ENCODE results near the gene MACROD2. TPM values are rescaled to one million over a fixed set of nuclear protein-coding genes. Genes with fewer than 3 reads are reported as not detected.
A peak's percentile ranks its signal among the peaks of the same experiment; 100 is the strongest.

Gene MACROD2
- total RNA-seq, 1 experiment from 2014 or later, result 3.7 TPM

DNA sequence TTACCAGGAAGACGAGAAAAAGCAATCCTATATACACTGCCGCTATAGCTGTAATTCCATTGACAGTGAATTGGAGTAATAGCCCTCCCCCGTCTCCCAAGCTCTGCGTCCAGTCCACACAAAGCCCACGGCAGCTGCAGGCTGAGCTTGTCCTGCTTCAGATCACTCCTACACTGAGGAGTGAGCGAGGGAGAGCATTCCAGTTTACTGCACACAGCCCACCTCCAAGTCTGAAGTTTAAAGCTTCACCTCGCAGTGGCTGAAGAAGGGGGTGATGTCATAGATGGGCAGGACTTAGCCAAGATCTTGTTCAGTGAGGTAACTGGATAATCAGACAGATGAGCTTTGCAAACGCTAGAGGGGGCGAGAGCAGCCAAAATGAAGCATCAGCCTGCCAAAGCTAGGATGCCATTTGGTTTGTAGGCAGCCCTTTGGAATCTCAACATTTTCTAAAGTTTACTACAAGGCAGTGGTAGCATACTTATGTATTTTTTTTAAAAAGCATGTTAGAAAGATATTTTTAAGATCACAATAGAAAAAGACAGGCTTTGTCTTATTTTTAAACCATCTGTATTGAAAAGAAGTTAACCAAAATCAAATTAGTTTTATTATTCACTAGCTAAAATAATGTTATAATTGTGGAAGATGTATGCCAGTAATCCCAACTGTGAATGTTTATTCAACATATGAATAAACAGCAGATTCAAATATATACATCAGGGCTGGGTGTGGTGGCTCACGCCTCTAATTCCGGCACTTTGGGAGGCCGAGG, 342.3 kb downstream of the MACROD2 start, which contains the start of gene FLRT3:
FLRT3 (minus strand) TSS at position 213 of the 772 bp plus-strand sequence. CDS start 10,106 bp downstream, outside the sequence.
- ChIA-PET RAD21 (ENCODE audit: low non-redundant PET in 1 of 2, low total read pairs in 2 of 2, uncharacterized antibody in 2 of 2, unreplicated experiment in 2 of 2) (no interaction called here), POLR2A (no interaction called here), CTCF (no interaction called here)
- ATAC-seq (peak; percentile 99), DNase-seq (ENCODE audit: low read depth, low spot score) (peak; percentile 83)
- TF ChIP-seq EGR1 (IDR thresholded peaks at IDR 0.05; ENCODE audit: low read depth), result no peak
- TF ChIP-seq RAD21 (IDR thresholded peaks at IDR 0.05; ENCODE audit: low read depth), result peak; percentile 80
- no peak for TF ChIP-seq FOSL1 (IDR thresholded peaks at IDR 0.05; ENCODE audit: low read depth)
- TF ChIP-seq SP1 (IDR thresholded peaks at IDR 0.05; ENCODE audit: low read depth), result no peak
- TF ChIP-seq, protein P1, sequence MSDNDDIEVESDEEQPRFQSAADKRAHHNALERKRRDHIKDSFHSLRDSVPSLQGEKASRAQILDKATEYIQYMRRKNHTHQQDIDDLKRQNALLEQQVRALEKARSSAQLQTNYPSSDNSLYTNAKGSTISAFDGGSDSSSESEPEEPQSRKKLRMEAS (IDR thresholded peaks at IDR 0.05), result no peak
- TF ChIP-seq, protein P2, sequence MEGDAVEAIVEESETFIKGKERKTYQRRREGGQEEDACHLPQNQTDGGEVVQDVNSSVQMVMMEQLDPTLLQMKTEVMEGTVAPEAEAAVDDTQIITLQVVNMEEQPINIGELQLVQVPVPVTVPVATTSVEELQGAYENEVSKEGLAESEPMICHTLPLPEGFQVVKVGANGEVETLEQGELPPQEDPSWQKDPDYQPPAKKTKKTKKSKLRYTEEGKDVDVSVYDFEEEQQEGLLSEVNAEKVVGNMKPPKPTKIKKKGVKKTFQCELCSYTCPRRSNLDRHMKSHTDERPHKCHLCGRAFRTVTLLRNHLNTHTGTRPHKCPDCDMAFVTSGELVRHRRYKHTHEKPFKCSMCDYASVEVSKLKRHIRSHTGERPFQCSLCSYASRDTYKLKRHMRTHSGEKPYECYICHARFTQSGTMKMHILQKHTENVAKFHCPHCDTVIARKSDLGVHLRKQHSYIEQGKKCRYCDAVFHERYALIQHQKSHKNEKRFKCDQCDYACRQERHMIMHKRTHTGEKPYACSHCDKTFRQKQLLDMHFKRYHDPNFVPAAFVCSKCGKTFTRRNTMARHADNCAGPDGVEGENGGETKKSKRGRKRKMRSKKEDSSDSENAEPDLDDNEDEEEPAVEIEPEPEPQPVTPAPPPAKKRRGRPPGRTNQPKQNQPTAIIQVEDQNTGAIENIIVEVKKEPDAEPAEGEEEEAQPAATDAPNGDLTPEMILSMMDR (IDR thresholded peaks at IDR 0.05 in 2 of 3, conservative IDR thresholded peaks at IDR 0.05 in 1 of 3; ENCODE audit: borderline replicate concordance in 1 of 3, insufficient read depth in 1 of 3, low read depth in 2 of 3, low read length in 2 of 3), result peak; percentile 36 to 70 (median 70); a peak in 5 of 6 replicates
- no peak for TF ChIP-seq CEBPB (IDR thresholded peaks at IDR 0.05; ENCODE audit: low read depth)
- TF ChIP-seq, protein P3, sequence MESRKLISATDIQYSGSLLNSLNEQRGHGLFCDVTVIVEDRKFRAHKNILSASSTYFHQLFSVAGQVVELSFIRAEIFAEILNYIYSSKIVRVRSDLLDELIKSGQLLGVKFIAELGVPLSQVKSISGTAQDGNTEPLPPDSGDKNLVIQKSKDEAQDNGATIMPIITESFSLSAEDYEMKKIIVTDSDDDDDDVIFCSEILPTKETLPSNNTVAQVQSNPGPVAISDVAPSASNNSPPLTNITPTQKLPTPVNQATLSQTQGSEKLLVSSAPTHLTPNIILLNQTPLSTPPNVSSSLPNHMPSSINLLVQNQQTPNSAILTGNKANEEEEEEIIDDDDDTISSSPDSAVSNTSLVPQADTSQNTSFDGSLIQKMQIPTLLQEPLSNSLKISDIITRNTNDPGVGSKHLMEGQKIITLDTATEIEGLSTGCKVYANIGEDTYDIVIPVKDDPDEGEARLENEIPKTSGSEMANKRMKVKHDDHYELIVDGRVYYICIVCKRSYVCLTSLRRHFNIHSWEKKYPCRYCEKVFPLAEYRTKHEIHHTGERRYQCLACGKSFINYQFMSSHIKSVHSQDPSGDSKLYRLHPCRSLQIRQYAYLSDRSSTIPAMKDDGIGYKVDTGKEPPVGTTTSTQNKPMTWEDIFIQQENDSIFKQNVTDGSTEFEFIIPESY (IDR thresholded peaks at IDR 0.05; ENCODE audit: extremely low read depth, insufficient replicate concordance, low read length), result no peak
- TF ChIP-seq ZFX (IDR thresholded peaks at IDR 0.05), result no peak
- TF ChIP-seq CBX3 (IDR thresholded peaks at IDR 0.05; ENCODE audit: low read depth), result 0 out of 2 replicates have a peak, but pooled peaks have one; percentile 21
- TF ChIP-seq ATF3 (IDR thresholded peaks at IDR 0.05), result no peak
- 0 out of 2 replicates have a peak, but pooled peaks have one; percentile 32 for TF ChIP-seq POLR2AphosphoS5 (IDR thresholded peaks at IDR 0.05; ENCODE audit: low read depth, low read length)
- TF ChIP-seq JUND (IDR thresholded peaks at IDR 0.05), result no peak
- TF ChIP-seq, protein P4, sequence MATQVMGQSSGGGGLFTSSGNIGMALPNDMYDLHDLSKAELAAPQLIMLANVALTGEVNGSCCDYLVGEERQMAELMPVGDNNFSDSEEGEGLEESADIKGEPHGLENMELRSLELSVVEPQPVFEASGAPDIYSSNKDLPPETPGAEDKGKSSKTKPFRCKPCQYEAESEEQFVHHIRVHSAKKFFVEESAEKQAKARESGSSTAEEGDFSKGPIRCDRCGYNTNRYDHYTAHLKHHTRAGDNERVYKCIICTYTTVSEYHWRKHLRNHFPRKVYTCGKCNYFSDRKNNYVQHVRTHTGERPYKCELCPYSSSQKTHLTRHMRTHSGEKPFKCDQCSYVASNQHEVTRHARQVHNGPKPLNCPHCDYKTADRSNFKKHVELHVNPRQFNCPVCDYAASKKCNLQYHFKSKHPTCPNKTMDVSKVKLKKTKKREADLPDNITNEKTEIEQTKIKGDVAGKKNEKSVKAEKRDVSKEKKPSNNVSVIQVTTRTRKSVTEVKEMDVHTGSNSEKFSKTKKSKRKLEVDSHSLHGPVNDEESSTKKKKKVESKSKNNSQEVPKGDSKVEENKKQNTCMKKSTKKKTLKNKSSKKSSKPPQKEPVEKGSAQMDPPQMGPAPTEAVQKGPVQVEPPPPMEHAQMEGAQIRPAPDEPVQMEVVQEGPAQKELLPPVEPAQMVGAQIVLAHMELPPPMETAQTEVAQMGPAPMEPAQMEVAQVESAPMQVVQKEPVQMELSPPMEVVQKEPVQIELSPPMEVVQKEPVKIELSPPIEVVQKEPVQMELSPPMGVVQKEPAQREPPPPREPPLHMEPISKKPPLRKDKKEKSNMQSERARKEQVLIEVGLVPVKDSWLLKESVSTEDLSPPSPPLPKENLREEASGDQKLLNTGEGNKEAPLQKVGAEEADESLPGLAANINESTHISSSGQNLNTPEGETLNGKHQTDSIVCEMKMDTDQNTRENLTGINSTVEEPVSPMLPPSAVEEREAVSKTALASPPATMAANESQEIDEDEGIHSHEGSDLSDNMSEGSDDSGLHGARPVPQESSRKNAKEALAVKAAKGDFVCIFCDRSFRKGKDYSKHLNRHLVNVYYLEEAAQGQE (IDR thresholded peaks at IDR 0.05; ENCODE audit: low read depth), result no peak
- H3K9ac ChIP-seq (ENCODE audit: low read length), result peak within 1 kb of the TSS; percentile 5; the same call in 1 of the 2 replicates
- H3K27ac ChIP-seq (ENCODE audit: low read depth, low read length), result no peak within 1 kb of the TSS
- H4K20me1 ChIP-seq (ENCODE audit: insufficient read depth), result no peaks in the 10 kb centered on the region
- H3K36me3 ChIP-seq (ENCODE audit: control insufficient read depth in 1 of 2, insufficient read depth in 2 of 2, low read length in 2 of 2), result no peaks in the 10 kb centered on the region
- H3K79me2 ChIP-seq (ENCODE audit: insufficient read depth, low read length), result no peaks in the 10 kb centered on the region
- H3K9me2 ChIP-seq (ENCODE audit: insufficient read depth), result no peaks in the 10 kb centered on the region
- BruUV-seq (replicated peaks), result no TSS peak
- H2AFZ ChIP-seq (ENCODE audit: low read depth, low read length, poor library complexity, severe bottlenecking), result peak within 1 kb of the TSS; percentile 67
- intact Hi-C loops (cut with micrococcal nuclease), result loop anchor here (1.0 to 10.0 kb wide), 3 partner anchors 377 to 900 kb away; no protein-coding TSS in a partner anchor
- H3K4me1 ChIP-seq (ENCODE audit: control insufficient read depth in 1 of 2, insufficient read depth in 2 of 2, low read length in 2 of 2), result peaks cover 0 to 5% of the 10 kb centered on the region in 2 experiments; a peak in 1 of 4 replicates
- H3K27me3 ChIP-seq (ENCODE audit: insufficient read depth, low read length), result no peaks in the 10 kb centered on the region
- H3K4me3 ChIP-seq (replicated peaks in 1 of 2; ENCODE audit: low read depth in 1 of 2, low read length in 2 of 2), result peak within 1 kb of the TSS; percentile 43 to 55
- H3K9me3 ChIP-seq (ENCODE audit: control insufficient read depth in 1 of 2, insufficient read depth in 1 of 2, low read depth in 1 of 2, low read length in 2 of 2), result no peaks in the 10 kb centered on the region
- H3K4me2 ChIP-seq (ENCODE audit: low read length), result peak within 1 kb of the TSS; percentile 75

Measured in HCT116 (cell line).